Measurements from ENCODE around the gene STX8.
"Not testable (repeated sequence)": the region's sequence is repeated elsewhere in the genome, so short reads cannot be mapped to it uniquely, and the experiment has no call there.

STX8 gene

DNA sequence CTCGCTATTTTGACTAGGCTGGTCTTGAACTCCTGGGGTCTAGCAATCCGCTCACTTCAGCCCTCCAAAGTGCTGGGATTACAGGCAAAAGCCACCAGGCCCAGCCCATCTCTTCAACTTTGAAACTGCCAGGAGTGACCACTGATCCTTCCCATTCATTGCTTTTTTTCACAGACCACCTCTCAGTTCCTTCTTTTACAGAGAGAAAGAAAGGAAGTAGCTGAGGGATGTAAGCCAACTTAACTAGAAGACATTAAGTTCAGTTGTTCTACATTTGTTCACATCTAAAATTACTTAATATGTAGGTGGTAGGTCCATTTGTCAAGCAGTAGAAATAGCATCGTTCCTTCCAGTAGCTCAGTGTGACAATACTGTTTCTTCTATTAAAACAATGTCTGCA lies 219.8 kb downstream of the STX8 start:
- H3K9ac ChIP-seq (ENCODE audit: low read length), result no peak overlapping the region
- DNase-seq, result no peak
- H3K23ac ChIP-seq (ENCODE audit: low read length), result no peak overlapping the region
- no peak overlapping the region for H3K4ac ChIP-seq (ENCODE audit: low read depth, low read length)
- no peak overlapping the region for H3K4me2 ChIP-seq (ENCODE audit: low read length)
- H3K27me3 ChIP-seq (ENCODE audit: insufficient read depth, low read length), result no peaks in the 10 kb centered on the region
- no peak overlapping the region for H4K8ac ChIP-seq (ENCODE audit: low read depth, low read length)
- H2BK12ac ChIP-seq (ENCODE audit: low read length), result no peak overlapping the region
- no peak overlapping the region for H2BK5ac ChIP-seq (ENCODE audit: low read depth, low read length, poor library complexity)
- WGBS (ENCODE audit: extremely low coverage, insufficient coverage, insufficient read length), result no CpG with 5 or more reads among the region's 3 CpGs
- no peak overlapping the region for H4K12ac ChIP-seq (ENCODE audit: low read depth, low read length)
- H3K27ac ChIP-seq (ENCODE audit: low read depth, low read length), result no peak overlapping the region
- peaks cover 2% of the 10 kb centered on the region in 2 experiments for H3K4me1 ChIP-seq (ENCODE audit: control insufficient read depth in 1 of 2, insufficient read depth in 2 of 2, low read length in 2 of 2)
- no peaks in the 10 kb centered on the region for H3K79me1 ChIP-seq (ENCODE audit: low read length)
- H3K18ac ChIP-seq (ENCODE audit: low read length), result no peak overlapping the region
- H2BK120ac ChIP-seq (ENCODE audit: insufficient read depth, low read length, poor library complexity), result no peak overlapping the region
- H3K14ac ChIP-seq (ENCODE audit: low read length), result no peak overlapping the region
- H3K4me3 ChIP-seq (ENCODE audit: low read depth, low read length), result no peak overlapping the region
- no peak overlapping the region for H2AK5ac ChIP-seq (ENCODE audit: low read length)
- no peaks in the 10 kb centered on the region for H3K79me2 ChIP-seq (ENCODE audit: control insufficient read depth, insufficient read depth, low read length, poor library complexity)
- no peak overlapping the region for H4K91ac ChIP-seq (ENCODE audit: low read depth, low read length)
- H3K9me3 ChIP-seq (ENCODE audit: insufficient read depth, low read depth, low read length), result no peaks in the 10 kb centered on the region
- H3K36me3 ChIP-seq (ENCODE audit: control insufficient read depth in 1 of 2, insufficient read depth in 2 of 2, low read length in 2 of 2), result no peaks in the 10 kb centered on the region
- H2AFZ ChIP-seq (ENCODE audit: insufficient read depth, low read length, poor library complexity), result no peak overlapping the region

DNA sequence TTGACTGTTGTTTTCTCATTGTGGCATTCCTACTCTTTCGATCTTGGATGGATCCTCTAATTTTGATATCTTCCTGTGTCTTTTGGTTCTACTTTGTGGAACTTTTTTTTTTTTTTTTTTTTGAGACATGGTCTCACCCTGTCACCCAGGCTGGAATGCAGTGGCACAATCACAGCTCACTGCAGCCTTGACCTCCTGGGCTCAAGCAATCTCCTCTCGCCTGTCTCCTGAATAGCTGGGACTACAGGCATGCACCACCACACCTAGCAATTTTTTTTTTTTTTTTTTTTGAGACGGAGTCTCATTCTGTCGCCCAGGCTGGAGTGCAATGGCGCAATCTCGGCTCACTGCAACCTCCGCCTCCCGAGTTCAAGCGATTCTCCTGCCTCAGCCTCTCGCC lies 220.4 kb downstream of the STX8 start:
- not testable (repeated sequence) for H3K79me1 ChIP-seq (ENCODE audit: low read length); H3K27ac ChIP-seq (ENCODE audit: low read depth, low read length); H3K4me3 ChIP-seq (ENCODE audit: low read depth, low read length); H2BK5ac ChIP-seq (ENCODE audit: low read depth, low read length, poor library complexity); H3K14ac ChIP-seq (ENCODE audit: low read length); H2AK5ac ChIP-seq (ENCODE audit: low read length); H2BK12ac ChIP-seq (ENCODE audit: low read length); H3K23ac ChIP-seq (ENCODE audit: low read length); H4K12ac ChIP-seq (ENCODE audit: low read depth, low read length); H4K91ac ChIP-seq (ENCODE audit: low read depth, low read length); H3K18ac ChIP-seq (ENCODE audit: low read length); H4K8ac ChIP-seq (ENCODE audit: low read depth, low read length); H3K4me2 ChIP-seq (ENCODE audit: low read length); H3K9me3 ChIP-seq (ENCODE audit: insufficient read depth, low read depth, low read length); DNase-seq; H3K36me3 ChIP-seq (ENCODE audit: control insufficient read depth in 1 of 2, insufficient read depth in 2 of 2, low read length in 2 of 2); H3K4ac ChIP-seq (ENCODE audit: low read depth, low read length); H3K9ac ChIP-seq (ENCODE audit: low read length); H2BK120ac ChIP-seq (ENCODE audit: insufficient read depth, low read length, poor library complexity); H2AFZ ChIP-seq (ENCODE audit: insufficient read depth, low read length, poor library complexity); H3K27me3 ChIP-seq (ENCODE audit: insufficient read depth, low read length); H3K4me1 ChIP-seq (ENCODE audit: control insufficient read depth in 1 of 2, insufficient read depth in 2 of 2, low read length in 2 of 2); H3K79me2 ChIP-seq (ENCODE audit: control insufficient read depth, insufficient read depth, low read length, poor library complexity)
- no CpG with 5 or more reads among the region's 10 CpGs for WGBS (ENCODE audit: extremely low coverage, insufficient coverage, insufficient read length)

DNA sequence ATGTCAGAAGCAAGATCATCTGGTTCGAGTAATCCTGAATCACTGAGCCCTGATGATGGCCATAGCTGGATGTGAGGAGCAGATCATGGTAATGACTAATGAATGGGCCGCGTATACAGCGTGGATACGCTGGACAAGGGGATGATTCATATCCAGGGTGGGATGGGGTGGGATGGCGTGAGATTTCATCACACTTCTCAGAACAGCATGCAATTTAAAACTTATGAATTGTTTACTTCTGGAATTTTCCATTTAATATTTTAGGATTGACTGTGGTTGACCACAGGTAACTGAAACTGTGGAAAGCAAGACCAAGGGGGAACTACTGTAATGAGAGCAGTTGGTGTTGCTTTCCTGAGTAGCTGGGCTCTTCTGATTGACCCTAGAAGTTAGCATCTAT lies 225.5 kb downstream of the STX8 start:
- Histone ChIP-seq H2AK5ac (ENCODE audit: low read length) (no peak overlapping the region), H2AFZ (ENCODE audit: insufficient read depth, low read length, poor library complexity) (no peak overlapping the region), H3K4me3 (ENCODE audit: low read depth, low read length) (no peak overlapping the region), H3K18ac (ENCODE audit: low read length) (no peak overlapping the region), H3K79me2 (ENCODE audit: control insufficient read depth, insufficient read depth, low read length, poor library complexity) (no peaks in the 10 kb centered on the region), H2BK120ac (ENCODE audit: insufficient read depth, low read length, poor library complexity) (no peak overlapping the region), H3K4me1 (ENCODE audit: control insufficient read depth in 1 of 2, insufficient read depth in 2 of 2, low read length in 2 of 2) (no peaks in the 10 kb centered on the region), H3K27me3 (ENCODE audit: insufficient read depth, low read length) (no peaks in the 10 kb centered on the region), H3K4me2 (ENCODE audit: low read length) (no peak overlapping the region), H3K9ac (ENCODE audit: low read length) (no peak overlapping the region), H2BK5ac (ENCODE audit: low read depth, low read length, poor library complexity) (no peak overlapping the region), H3K9me3 (ENCODE audit: insufficient read depth, low read depth, low read length) (no peaks in the 10 kb centered on the region), H3K4ac (ENCODE audit: low read depth, low read length) (no peak overlapping the region), H3K36me3 (ENCODE audit: control insufficient read depth in 1 of 2, insufficient read depth in 2 of 2, low read length in 2 of 2) (no peaks in the 10 kb centered on the region), H3K23ac (ENCODE audit: low read length) (no peak overlapping the region), H3K14ac (ENCODE audit: low read length) (no peak overlapping the region), H4K8ac (ENCODE audit: low read depth, low read length) (no peak overlapping the region), H4K91ac (ENCODE audit: low read depth, low read length) (no peak overlapping the region), H4K12ac (ENCODE audit: low read depth, low read length) (no peak overlapping the region), H2BK12ac (ENCODE audit: low read length) (no peak overlapping the region), H3K27ac (ENCODE audit: low read depth, low read length) (no peak overlapping the region), H3K79me1 (ENCODE audit: low read length) (no peaks in the 10 kb centered on the region)
- no CpG with 5 or more reads among the region's 6 CpGs for WGBS (ENCODE audit: extremely low coverage, insufficient coverage, insufficient read length)
- no peak for DNase-seq

DNA sequence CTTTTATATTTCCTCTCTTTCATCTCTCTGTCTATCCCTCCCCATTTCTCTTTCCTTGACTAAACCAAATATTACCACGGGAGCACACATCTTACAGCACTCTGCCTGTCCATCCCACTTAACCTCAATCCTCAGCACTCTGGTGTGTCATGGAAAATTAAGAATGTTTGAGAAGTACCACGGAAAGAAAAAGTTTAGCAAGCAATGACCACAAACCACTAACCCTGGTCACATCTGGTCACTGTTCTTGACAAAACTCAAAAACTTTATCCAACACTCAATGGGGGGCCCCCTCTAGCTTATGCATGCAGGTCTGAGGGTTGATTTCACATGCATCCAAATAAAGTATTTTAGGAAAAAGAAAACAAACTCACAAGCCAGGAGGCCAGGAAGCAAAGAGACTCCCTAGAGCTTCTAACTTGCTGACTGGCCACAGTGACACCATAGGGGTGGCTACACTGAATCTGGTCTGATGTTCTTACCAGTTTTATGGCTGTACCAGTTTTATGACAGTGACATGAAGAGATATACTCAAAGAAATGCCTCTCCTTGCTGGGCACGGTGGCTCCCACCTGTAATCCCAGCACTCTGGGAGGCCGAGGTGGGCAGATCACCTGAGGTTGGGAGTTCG lies 229.2 kb downstream of the STX8 start:
- no peak overlapping the region for H2AK5ac ChIP-seq (ENCODE audit: low read length)
- no peak for DNase-seq
- H3K18ac ChIP-seq (ENCODE audit: low read length), result no peak overlapping the region
- H4K12ac ChIP-seq (ENCODE audit: low read depth, low read length), result no peak overlapping the region
- no peak overlapping the region for H2BK120ac ChIP-seq (ENCODE audit: insufficient read depth, low read length, poor library complexity)
- H4K91ac ChIP-seq (ENCODE audit: low read depth, low read length), result no peak overlapping the region
- H3K36me3 ChIP-seq (ENCODE audit: control insufficient read depth in 1 of 2, insufficient read depth in 2 of 2, low read length in 2 of 2), result no peaks in the 10 kb centered on the region
- H3K4me3 ChIP-seq (ENCODE audit: low read depth, low read length), result no peak overlapping the region
- no peak overlapping the region for H3K4ac ChIP-seq (ENCODE audit: low read depth, low read length)
- no peak overlapping the region for H3K23ac ChIP-seq (ENCODE audit: low read length)
- no peak overlapping the region for H3K14ac ChIP-seq (ENCODE audit: low read length)
- H3K9me3 ChIP-seq (ENCODE audit: insufficient read depth, low read depth, low read length), result no peaks in the 10 kb centered on the region
- H4K8ac ChIP-seq (ENCODE audit: low read depth, low read length), result no peak overlapping the region
- H2BK5ac ChIP-seq (ENCODE audit: low read depth, low read length, poor library complexity), result no peak overlapping the region
- no CpG with 5 or more reads among the region's 5 CpGs for WGBS (ENCODE audit: extremely low coverage, insufficient coverage, insufficient read length)
- H3K79me1 ChIP-seq (ENCODE audit: low read length), result no peaks in the 10 kb centered on the region
- H3K27ac ChIP-seq (ENCODE audit: low read depth, low read length), result no peak overlapping the region
- H3K27me3 ChIP-seq (ENCODE audit: insufficient read depth, low read length), result no peaks in the 10 kb centered on the region
- no peak overlapping the region for H3K4me2 ChIP-seq (ENCODE audit: low read length)
- no peak overlapping the region for H3K9ac ChIP-seq (ENCODE audit: low read length)
- H2AFZ ChIP-seq (ENCODE audit: insufficient read depth, low read length, poor library complexity), result no peak overlapping the region
- H3K4me1 ChIP-seq (ENCODE audit: control insufficient read depth in 1 of 2, insufficient read depth in 2 of 2, low read length in 2 of 2), result peaks cover 0 to 6% of the 10 kb centered on the region in 2 experiments
- H3K79me2 ChIP-seq (ENCODE audit: control insufficient read depth, insufficient read depth, low read length, poor library complexity), result no peaks in the 10 kb centered on the region
- no peak overlapping the region for H2BK12ac ChIP-seq (ENCODE audit: low read length)
